GM21723 (cell line): Measurements from ENCODE around the gene MRE11.

ENCODE experiments used
- ATAC-seq: cut with Tn5 transposase; IDR thresholded peaks from one replicate; pipeline ENCODE4 v1.9.1; 2021; ENCODE audit warnings: mild to moderate bottlenecking, moderate library complexity; ENCODE audit not compliant: unreplicated experiment

MRE11 gene

GRCh38 chr11:94493281-94494125 lies at the start of gene MRE11, which contains the start of gene ANKRD49:
Gene MRE11, minus strand, starts transcription at chr11:94493844. Its CDS starts 1,043 bp downstream, at chr11:94492801.
Gene ANKRD49, plus strand, starts transcription at chr11:94493984. Its CDS starts 2,710 bp downstream, at chr11:94496694.
- ATAC-seq = peak; percentile 100

GRCh38 chr11:94539420-94539819 lies 45.8 kb upstream of the MRE11 start:
- no peak for ATAC-seq

- no peak for ATAC-seq
These were observed 43.5 kb upstream of the MRE11 start for GRCh38 chr11:94537031-94537600.

GRCh38 chr11:94536386-94536785 lies 42.7 kb upstream of the MRE11 start:
- ATAC-seq = no peak

GRCh38 chr11:94533696-94534630 lies 40.3 kb upstream of the MRE11 start:
- ATAC-seq = no peak

- no peak for ATAC-seq
These were observed 39.6 kb upstream of the MRE11 start for GRCh38 chr11:94533206-94533605.

- no peak for ATAC-seq
These were observed 38.6 kb upstream of the MRE11 start for GRCh38 chr11:94532211-94532610.

- no peak for ATAC-seq
These were observed 34.9 kb upstream of the MRE11 start for GRCh38 chr11:94528551-94528950.

- ATAC-seq = no peak
These were observed 33.2 kb upstream of the MRE11 start for GRCh38 chr11:94526645-94527438.

GRCh38 chr11:94525546-94526324 lies 32.1 kb upstream of the MRE11 start:
- ATAC-seq = no peak

GRCh38 chr11:94524341-94524740 lies 30.7 kb upstream of the MRE11 start:
- ATAC-seq = no peak

GRCh38 chr11:94521684-94522083 lies 28.0 kb upstream of the MRE11 start:
- no peak for ATAC-seq

- peak; percentile 54 for ATAC-seq
These were observed 25.9 kb upstream of the MRE11 start for GRCh38 chr11:94519478-94520084.

GRCh38 chr11:94518300-94518699 lies 24.7 kb upstream of the MRE11 start:
- no peak for ATAC-seq

- no peak for ATAC-seq
These were observed 23.1 kb upstream of the MRE11 start for GRCh38 chr11:94516725-94517124.

- no peak for ATAC-seq
These were observed 21.8 kb upstream of the MRE11 start for GRCh38 chr11:94515398-94515797.

- peak; percentile 8 for ATAC-seq
These were observed 19.4 kb upstream of the MRE11 start for GRCh38 chr11:94513091-94513490.

GRCh38 chr11:94511932-94512781 lies 18.5 kb upstream of the MRE11 start, which contains the start of gene C11orf97:
Gene C11orf97, plus strand, starts transcription at chr11:94512461. Its CDS starts 68 bp downstream, at chr11:94512529.
- ATAC-seq = peak; percentile 74
